ENCODE data around the gene C8B.

- TF ChIP-seq CTCF (IDR thresholded peaks at IDR 0.05) (no peak), POLR2AphosphoS5 (IDR thresholded peaks at IDR 0.05; ENCODE audit: insufficient read depth in 1 of 2, low read depth in 1 of 2) (no peak), POLR2A (IDR thresholded peaks at IDR 0.05) (no peak)
Measured at GRCh38 chr1:56890229-56890628, 75.6 kb downstream of the C8B start.
